Posterior vena cava (tissue), 2 donors: ENCODE data around the gene NOL11. TPM values are rescaled to one million over a fixed set of nuclear protein-coding genes. Genes with fewer than 3 reads are reported as not detected.
"Not testable (repeated sequence)": the region's sequence is repeated elsewhere in the genome, so short reads cannot be mapped to it uniquely, and the experiment has no call there.

Source experiments
- DNase-seq: peaks from one replicate; pipeline ENCODE4 v3.0.0-alpha.2; 2020; ENCODE audit warnings: low spot score
- intact Hi-C, 2 donors: fragments of 100-400 bp; cut with DNase I; formaldehyde crosslinking; loops; one replicate each; pipeline versions ENCODE4 v1.14.1 to v1.14.2; 2022 to 2023
- total RNA-seq, 2 donors: library from RNA; stranded (reverse); fragmentation: NEBNext Ultra II Directional; extraction: Animal tissue kit (Norgen Biotek cat#: 25700); gene quantifications; one replicate each; pipeline ENCODE4 v1.2.1, GENCODE V29; 2021
- donor health status: DM: yes; HTN: yes; CAD: no.
- donor health status: DM: yes; HTN: yes; CAD: no.

Gene NOL11
- total RNA-seq, 2 donors from 2014 or later = 33.4 to 38.9 TPM

DNA sequence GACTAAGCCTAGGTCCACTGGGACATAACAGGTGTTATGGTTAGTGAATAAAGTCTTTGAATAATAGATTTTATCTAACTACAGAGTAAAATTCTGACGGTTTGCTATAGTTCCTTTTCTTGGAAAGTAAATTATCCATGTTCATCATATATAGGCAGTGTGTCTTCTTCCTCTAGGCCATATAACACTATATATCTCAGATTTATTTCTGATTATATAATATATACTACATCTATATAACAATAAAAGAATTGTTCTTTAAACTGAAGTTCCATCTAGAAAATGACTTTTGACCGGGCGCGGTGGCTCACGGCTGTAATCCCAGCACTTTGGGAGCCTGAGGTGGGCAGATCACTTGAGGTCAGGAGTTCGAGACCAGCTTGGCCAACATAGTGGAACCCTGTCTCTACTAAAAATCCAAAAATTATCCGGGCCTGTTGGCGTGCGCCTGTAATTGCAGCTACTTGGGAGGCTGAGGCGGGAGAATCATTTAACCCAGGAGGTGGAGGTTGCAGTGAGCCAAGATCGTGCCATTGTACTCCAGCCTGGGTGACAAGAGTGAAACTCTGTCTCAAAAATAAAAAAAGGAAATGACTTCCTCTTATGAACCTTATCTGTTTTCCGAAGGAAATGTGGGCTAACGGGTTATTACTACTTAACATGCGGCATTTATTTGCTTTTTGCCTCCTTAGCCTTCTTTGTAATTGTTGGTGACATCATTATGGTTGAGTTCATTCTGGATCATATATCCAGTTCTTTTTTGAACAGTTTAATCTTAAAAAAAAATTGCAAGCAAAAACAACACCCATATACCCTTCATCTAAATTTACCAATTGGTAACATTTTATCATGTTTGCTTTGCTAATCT is 29.2 kb downstream of the NOL11 start:
- intact Hi-C loops = no loop called here
- no peak for DNase-seq

DNA sequence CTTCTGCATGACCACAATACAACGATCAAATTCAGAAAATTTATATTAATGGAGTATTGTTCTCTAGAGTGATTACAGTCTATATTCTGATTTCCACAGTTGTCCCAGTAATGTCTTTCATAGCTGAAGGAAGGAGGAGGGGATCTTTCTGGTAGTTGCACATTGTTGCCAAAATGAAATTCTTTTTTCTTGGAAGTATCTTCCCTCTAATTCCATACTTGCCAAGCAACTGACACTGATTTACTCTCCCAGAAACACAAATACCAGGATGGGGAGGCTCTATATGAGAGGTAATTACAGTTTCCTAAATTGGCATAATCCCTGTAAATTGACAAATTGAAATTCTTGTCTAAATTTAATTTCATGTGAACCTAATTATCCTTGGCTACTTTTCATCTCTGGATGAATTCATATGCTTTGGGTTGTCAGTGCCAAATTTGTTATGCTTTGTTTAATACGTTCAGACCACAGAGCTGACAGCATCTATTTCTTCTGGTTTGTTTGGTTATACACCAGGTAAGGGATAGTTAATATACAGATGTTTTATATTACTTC is 30.0 kb downstream of the NOL11 start:
- intact Hi-C loops = no loop called here
- DNase-seq = no peak

DNA sequence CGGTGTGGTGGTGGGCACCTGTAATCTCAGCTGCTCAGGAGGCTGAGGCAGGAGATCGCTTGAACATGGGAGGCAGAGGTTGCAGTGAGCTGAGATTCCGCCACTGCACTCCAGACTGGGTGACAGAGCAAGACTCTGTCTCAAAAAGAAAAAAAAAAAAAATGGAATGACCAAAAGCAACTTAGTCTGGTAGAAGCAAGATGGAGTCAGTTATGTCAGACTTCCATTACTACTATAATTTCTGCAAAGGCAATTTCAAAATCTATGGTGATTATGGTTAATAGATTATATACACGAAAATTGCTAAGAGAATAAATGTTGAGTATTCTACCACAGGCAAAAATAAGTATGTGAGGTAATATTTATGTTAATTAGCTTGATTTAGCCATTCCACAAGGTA is 32.3 kb downstream of the NOL11 start:
- intact Hi-C loops = no loop called here
- DNase-seq = no peak

DNA sequence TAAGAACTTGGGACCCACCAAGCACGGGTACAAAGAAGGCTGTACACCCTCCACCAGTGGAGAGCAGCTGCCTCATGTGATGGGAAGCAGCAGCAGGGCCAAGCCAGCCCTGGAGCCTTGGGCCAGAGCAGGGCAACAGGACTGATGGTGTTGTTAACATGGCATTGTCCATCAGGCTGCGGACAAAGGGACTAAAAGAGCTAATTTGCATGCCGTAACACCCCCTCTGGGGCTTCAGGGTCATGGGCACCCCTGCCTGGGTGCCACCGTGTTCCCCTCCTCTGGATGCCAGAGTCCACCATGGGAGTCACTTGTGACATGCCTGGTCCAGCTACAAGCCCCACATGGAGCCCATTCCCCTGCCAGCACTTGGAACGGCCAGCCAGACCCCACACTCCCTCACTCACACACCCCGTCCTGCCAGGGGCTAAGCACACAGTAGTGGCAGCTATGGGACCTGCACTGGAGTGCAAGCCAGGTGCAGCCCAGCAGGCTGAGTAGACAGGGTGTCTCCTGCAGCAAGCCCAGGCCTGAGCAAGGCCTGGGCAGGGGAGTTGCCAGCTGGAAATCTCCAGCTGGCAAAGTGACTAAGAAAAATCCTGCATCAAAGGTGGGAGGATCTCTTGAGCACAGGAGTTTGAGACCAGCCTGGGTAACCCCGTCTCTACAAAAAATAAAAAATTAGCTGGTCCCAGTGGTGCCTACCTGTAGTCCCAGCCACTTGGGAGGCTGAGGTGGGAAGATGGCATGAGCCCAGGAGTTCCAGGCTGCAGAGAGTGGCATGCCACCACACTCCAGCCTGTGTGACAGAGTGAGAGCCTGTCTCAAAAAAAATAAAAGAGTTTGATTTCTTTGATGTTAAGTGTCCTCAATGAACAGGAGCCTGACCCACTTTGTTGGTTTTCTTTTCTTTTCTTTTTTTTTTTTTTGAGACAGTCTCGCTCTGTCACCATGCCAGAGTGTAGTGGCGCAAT is 33.7 kb downstream of the NOL11 start:
- no peak for DNase-seq
- intact Hi-C loops = no loop called here

DNA sequence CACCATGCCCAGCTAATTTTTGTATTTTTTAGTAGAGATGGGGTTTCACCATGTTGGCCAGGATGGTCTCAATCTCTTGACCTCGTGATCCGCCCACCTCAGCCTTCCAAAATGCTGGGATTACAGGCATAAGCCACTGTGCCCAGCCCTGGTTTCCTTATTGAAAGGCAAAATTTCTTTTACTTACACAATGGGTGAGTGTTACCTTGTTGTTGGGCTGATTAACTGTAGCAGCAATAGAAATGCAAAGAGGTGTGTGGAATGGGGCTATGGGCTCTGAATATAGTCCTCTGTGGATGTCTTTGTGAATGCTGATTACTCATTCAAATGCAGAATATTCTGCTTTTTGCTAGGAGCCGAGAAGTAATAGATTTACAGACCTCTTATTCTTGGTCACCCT is 34.4 kb downstream of the NOL11 start:
- DNase-seq, intact Hi-C loops: not testable (repeated sequence)

DNA sequence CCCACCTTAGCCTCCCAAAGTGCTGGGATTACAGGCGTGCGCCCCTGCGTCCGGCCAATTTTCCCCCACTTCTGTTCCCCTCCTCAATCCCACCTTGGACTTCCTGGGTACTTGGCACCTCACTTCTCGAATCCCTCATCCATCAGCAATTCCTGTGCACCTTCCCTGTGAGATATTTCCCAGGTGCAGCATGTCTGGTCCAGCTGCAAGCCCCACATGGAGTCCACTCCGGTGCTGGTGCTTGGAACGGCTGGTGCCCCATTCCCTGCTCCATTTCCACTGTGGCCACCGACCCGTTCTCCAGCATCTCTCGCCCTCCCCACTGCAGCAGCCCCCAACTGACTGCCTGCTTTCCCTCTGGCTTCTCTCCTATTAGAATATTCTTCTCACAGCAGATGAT is 35.3 kb downstream of the NOL11 start:
- no peak for DNase-seq
- intact Hi-C loops = no loop called here

DNA sequence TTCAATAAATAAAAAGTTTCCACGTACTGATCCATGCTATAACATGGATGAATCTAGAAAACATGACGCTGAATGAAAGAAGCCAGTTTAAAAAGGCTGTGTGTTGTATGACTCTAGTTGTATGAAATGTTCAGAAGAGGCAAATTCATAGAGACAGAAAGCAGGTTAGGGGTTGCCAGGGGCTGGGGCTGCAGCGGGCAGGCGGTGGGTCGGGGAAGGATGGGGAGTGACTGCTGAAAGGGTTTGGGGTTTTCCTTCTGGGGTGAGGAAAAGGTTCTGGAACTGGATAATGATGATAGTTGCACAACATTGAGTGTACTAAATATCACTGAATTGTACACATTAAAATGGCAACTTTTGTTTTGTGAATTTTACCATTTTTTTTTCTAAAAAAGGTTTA is 36.3 kb downstream of the NOL11 start:
- intact Hi-C loops = no loop called here
- DNase-seq = no peak

DNA sequence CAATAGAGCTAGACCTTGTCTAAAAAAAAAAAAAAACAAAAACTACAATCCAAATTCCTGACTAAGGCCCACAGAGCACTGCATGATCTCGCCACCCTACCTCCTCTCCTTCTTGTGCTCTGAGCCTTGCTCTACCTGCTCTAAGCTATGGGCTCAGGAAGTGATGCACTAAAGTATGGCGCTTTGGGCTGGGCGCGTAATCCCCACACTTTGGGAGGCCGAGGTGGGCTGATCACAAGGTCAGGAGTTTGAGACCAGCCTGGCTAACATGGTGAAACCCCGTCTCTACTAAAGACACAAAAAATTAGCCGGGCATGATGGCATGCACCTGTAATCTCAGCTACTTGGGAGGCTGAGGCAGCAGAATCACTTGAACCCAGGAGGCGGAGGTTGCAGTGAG is 37.0 kb downstream of the NOL11 start:
- peak; percentile 51 for DNase-seq
- intact Hi-C loops = not testable (repeated sequence)

DNA sequence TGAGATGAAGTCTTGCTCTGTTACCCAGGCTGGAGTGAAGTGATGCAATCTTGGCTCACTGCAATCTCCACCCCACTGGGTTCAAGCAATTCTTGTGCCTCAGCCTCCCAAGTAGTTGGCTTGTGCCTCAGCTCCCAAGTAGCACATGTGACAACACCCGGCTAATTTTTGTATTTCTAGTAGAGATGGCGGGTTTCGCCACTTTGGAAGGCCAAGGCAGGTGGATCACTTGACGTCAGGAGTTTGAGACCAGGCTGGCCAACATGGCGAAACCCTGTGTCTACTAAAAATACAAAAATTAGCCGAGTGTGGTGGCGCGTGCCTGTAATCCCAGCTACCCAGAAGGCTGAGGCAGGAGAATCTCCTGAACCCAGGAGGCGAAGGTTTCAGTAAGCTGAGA is 39.0 kb downstream of the NOL11 start:
- peak; percentile 53 for DNase-seq
- intact Hi-C loops = not testable (repeated sequence)

DNA sequence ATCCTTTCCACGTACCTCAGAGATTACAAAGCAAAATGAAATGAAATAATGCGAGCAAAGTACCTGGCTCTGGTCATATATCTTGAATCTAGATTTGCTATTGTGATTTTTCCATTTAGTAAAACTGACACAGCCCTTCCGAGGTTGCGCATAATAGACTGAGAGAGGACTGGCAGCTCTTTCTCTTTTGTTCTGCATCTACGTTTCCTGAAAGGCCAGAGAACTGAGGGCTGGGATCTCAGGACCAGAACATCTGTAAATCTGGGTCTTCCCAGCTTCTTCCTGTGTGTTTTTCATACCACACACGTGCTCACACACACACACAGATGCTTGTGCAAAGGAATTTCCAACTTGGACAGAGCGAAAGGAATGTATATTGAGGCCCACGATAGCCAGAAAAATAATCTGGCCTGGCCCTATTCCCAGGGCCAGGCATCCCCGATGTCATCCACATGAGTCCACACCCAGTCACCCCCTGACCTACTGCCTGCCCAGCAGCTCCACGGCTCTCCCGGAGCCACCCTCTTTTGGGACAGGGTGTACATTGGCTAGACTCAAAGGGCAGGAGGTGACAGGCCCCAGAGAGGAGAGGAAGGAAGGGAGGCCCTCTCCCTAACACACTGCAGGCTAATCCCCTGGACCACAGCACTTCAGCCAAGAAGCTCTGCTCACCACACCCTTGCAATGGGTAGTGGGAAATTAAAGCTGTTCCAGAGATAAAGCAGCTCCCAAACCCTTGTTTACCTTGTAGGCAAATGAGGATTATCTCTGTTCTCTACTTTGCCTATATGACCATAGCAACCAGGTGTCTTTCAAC is 41.8 kb downstream of the NOL11 start:
- intact Hi-C loops = no loop called here
- DNase-seq = peak; percentile 80

DNA sequence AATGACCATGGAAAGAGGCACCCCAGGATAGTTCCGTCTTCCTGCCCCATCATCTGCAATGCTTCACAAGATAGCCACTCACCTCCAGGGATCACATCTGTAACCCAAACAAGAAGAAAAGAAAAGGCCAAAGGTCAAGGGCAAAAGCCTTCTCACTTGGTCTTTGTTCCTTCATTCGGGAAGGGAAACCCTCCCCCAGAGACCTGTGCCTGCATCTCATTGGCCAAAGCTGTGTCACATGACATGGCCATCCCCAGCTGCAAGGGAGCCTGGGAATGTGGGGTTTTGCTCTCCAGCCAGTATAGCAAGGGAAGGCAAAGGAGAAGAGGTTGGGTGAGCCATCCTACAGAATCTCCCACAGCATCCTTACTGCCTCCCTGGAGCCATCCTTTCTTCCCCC is 47.9 kb downstream of the NOL11 start:
- DNase-seq = peak; percentile 37
- intact Hi-C loops = no loop called here

DNA sequence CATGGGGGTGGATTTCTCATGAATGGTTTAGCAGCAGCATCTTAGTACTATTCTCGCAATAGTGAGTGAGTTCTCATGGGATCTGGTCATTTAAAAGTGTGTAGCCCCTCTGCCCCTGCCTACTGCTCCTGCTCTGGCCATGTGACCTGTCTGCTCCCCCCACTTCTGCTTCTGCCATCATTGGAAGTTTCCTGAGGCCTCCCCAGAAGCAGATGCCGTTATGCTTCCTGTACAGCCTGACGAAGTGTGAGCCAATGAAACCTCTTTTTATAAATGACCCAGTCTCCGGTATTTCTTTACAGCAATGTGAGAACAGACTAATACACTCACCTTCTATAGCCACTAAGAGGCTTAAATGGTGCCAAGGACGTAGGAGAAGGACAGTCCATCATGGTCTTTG is 51.5 kb downstream of the NOL11 start:
- intact Hi-C loops = no loop called here
- peak; percentile 2 for DNase-seq

DNA sequence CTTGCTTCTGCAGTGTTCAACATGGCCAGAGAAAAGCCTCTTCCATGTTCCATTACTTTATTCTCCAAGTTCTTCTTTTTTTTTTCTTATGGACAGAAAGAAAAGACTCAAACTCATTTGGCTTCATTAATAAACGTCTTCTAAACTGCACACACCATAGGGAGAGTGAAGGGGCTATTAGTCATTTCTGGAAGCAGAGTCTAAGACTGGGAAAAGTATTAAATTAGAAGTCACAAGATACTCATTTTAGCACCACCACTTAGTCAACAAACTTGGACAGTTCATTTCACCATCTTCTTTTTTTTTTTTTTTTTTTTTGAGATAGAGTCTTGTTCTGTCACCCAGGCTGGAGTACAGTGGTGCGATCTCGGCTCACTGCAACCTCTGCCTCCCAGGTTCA is 52.8 kb downstream of the NOL11 start:
- no peak for DNase-seq
- intact Hi-C loops = no loop called here

DNA sequence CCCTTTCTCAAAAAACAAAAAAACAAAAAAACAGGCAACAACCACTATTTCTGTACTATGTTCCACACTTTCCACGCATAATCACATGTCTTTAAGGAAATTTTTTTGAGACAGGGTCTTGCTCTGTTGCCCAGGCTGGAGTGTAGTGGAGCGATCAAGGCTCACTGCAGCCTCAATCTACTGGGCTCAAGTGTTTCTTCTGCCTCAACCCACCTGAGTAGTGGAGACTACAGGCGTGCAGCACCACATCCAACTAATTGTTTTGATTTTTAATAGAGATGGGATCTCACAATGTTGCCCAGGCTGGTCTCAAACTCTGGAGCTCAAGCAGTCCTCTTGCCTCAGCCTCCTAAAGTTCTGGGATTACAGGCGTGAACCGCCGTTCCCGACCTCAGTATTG is 54.9 kb downstream of the NOL11 start:
- intact Hi-C loops = no loop called here

DNA sequence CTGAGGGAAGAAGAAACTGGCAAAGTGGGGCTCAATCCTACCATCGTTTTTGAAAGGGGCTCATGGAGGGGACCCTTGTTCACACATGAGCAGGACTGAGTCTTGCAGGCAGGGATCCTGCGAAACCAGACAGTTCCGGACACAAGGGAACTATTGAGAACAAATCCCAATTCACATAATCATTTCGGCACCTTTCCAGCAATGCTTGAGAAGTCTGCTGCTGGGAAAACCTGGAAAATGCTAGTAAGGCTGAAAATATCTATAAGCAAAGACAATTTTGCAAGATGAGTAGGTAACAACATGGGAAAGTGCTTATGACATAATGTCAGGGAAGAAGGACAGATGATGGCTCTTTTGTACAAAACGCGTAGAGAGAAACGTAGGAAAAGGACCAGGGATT is 55.5 kb downstream of the NOL11 start:
- intact Hi-C loops = no loop called here
- no peak for DNase-seq

More for the DNA sequence above, 54.9 kb downstream of the NOL11 start:
- no peak for DNase-seq

DNA sequence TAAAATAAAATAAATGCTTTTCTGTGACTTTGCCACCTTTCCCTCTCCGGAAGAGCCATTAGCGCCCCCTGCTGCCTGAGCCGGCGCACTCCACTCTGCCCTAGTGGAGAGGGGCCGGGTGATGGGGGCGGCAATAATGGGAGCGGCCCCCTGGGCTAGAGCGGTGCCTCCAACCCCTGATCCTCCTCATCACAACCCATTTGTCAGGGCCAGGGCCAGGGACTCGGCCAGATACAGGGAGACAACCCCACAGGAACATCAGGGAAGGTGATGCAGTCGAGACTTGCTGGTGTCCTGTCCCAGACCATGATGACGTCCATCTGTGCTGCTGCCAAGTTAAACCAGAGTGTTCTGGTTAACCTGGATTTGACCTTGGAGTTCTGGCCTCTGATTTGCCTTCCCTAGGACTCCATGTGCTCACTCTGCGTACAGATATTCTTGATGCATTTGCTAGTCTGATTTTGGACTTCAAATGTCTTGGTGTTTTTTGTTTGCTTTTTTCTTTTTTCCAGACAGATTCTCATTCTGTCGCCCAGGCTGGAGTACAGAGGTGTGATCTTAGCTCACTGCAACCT is 61.4 kb downstream of the NOL11 start:
- no peak for DNase-seq

DNA sequence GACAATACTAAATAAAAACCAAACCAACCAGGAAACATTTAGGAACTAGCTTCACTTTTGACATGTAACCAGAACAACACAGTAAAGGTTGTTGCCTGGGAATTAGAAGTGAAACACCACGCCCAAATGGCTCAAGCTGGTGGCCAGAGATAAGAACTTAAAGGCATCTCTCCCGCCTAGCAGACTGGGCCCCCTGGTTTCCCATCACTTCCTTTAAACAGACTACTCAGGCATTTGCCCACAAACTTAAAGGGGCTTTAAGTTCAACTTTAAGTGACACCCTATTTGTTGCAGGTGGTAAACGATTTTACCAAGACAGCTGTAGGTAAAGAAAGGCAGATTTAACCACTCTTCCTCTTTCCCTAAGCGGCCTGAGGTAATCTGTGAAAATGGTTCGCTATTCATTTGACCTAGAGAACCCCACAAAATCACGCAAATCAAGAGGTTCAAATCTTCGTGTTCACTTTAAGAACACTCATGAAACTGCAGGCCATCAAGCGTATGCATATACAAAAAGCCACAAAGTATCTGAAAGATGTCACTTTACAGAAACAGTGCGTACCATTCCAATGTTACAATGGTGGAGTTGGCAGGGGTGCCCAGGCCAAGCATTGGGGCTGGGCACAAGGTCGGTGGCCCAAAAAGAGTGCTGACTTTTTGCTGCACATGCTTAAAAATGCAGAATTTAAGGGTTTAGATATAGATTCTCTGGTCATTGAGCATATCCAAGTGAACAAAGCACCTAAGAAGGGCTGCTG is 66.8 kb downstream of the NOL11 start:
- intact Hi-C loops = no loop called here
- DNase-seq = no peak

More for the DNA sequence above, 61.4 kb downstream of the NOL11 start:
- intact Hi-C loops = no loop called here

DNA sequence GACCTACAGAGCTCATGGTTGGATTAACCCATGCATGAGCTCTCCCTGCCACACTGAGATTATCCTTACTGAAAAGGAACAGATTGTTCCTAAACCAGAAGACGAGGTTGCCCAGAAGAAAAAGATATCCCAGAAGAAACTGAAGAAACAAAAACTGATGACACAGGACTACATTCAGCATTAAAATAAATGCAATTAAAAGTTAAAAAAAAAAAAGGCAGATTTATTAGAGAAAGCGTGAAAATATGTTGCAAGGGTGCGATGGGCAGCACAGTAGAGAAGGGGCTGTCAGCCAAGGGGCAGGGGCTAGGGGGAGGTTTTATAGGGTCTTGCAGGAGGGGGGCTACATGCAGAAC is 67.4 kb downstream of the NOL11 start:
- intact Hi-C loops = no loop called here
- no peak for DNase-seq
